Measurements from ENCODE around the gene CTH. TPM values are rescaled to one million over a fixed set of nuclear protein-coding genes. Genes with fewer than 3 reads are reported as not detected.

The CTH gene
- total and polyA plus RNA-seq, 4 donors, result 4.3 to 8.6 (median 5.9) TPM

DNA sequence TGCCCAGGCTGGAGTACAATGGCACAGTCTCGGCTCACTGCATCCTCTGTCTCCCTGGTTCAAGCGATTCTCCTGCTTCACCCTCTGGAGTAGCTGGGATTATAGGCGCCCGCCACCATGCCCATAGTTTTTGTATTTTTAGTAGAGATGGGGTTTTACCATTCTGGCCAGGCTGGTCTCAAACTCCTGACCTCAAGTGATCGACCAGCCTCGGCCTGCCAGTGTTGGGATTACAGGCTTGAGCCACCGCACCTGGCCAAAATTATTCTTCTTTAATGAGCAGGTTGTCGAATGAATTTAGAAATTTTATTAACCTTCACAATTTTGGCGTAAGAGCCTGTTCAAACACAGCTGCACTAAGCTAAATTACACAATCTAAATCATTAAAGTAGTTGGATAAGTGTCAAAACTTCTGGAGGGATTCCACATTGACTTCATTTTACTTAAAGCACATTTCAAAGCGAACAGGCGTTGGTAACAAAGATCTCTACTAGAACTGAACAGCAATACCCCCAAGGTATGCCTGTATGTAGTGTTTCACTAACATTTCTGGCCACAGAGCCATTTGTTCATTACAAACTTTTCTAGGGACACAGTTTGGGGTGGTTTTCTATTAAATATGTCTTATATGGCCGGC lies 5.2 kb upstream of the CTH start:
- TF ChIP-seq, protein P1, sequence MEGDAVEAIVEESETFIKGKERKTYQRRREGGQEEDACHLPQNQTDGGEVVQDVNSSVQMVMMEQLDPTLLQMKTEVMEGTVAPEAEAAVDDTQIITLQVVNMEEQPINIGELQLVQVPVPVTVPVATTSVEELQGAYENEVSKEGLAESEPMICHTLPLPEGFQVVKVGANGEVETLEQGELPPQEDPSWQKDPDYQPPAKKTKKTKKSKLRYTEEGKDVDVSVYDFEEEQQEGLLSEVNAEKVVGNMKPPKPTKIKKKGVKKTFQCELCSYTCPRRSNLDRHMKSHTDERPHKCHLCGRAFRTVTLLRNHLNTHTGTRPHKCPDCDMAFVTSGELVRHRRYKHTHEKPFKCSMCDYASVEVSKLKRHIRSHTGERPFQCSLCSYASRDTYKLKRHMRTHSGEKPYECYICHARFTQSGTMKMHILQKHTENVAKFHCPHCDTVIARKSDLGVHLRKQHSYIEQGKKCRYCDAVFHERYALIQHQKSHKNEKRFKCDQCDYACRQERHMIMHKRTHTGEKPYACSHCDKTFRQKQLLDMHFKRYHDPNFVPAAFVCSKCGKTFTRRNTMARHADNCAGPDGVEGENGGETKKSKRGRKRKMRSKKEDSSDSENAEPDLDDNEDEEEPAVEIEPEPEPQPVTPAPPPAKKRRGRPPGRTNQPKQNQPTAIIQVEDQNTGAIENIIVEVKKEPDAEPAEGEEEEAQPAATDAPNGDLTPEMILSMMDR (IDR thresholded peaks at IDR 0.05; ENCODE audit: control extremely low read depth, extremely low read depth), result no peak
- H3K9ac ChIP-seq (ENCODE audit: insufficient read depth in 1 of 2, low read length in 2 of 2), result no peak overlapping the region
- peaks cover 0 to 14% (median 0%) of the 10 kb centered on the region in 5 donors for H3K4me1 ChIP-seq (ENCODE audit: control insufficient read depth in 5 of 5, insufficient read depth in 5 of 5, low read length in 5 of 5)
- WGBS, 2 donors, result 71 to 84% methylated on average over 12 of the region's 12 CpGs
- H3K36me3 ChIP-seq (ENCODE audit: control insufficient read depth in 4 of 4, insufficient read depth in 4 of 4, low read length in 4 of 4), result peaks cover 0 to 3% (median 0%) of the 10 kb centered on the region in 4 donors
- ATAC-seq (ENCODE audit: insufficient read depth, low FRiP score) (no peak), DNase-seq (peak in 2 of 3 donors; percentile 72 to 77)
- no peak overlapping the region for H3K4me3 ChIP-seq
- no peaks in the 10 kb centered on the region for H3K9me3 ChIP-seq (ENCODE audit: control insufficient read depth in 4 of 4, insufficient read depth in 3 of 4, low read length in 3 of 4)
- no peak overlapping the region for H3K27ac ChIP-seq (ENCODE audit: low read depth in 1 of 2, low read length in 1 of 2)
- no peaks in the 10 kb centered on the region for H3K27me3 ChIP-seq (ENCODE audit: control insufficient read depth in 3 of 3, insufficient read depth in 3 of 3, low read length in 2 of 3)

GRCh38 chr1:70409136-70409535 lies 1.9 kb upstream of the CTH start:
- WGBS, 2 donors, result 98 to 99% methylated on average over 2 of the region's 2 CpGs
- TF ChIP-seq, protein P1 (IDR thresholded peaks at IDR 0.05; ENCODE audit: control extremely low read depth, extremely low read depth), result no peak
- Histone ChIP-seq H3K27me3 (ENCODE audit: control insufficient read depth in 3 of 3, insufficient read depth in 3 of 3, low read length in 2 of 3) (no peaks in the 10 kb centered on the region), H3K9me3 (ENCODE audit: control insufficient read depth in 4 of 4, insufficient read depth in 3 of 4, low read length in 3 of 4) (no peaks in the 10 kb centered on the region), H3K36me3 (ENCODE audit: control insufficient read depth in 4 of 4, insufficient read depth in 4 of 4, low read length in 4 of 4) (peaks cover 0 to 3% (median 0%) of the 10 kb centered on the region in 4 donors), H3K27ac (ENCODE audit: low read depth in 1 of 2, low read length in 1 of 2) (no peak overlapping the region), H3K4me3 (no peak overlapping the region), H3K9ac (ENCODE audit: insufficient read depth in 1 of 2, low read length in 2 of 2) (no peak overlapping the region), H3K4me1 (ENCODE audit: control insufficient read depth in 5 of 5, insufficient read depth in 5 of 5, low read length in 5 of 5) (peaks cover 0 to 23% (median 4%) of the 10 kb centered on the region in 5 donors)
- no peak for ATAC-seq (ENCODE audit: insufficient read depth, low FRiP score)
- no peak for DNase-seq

GRCh38 chr1:70411360-70411844 lies 334 bp downstream of the CTH start:
- WGBS, 2 donors, result 1 to 2% methylated on average over 17 of the region's 17 CpGs
- H3K4me1 ChIP-seq (ENCODE audit: control insufficient read depth in 5 of 5, insufficient read depth in 5 of 5, low read length in 5 of 5), result peaks cover 0 to 14% (median 4%) of the 10 kb centered on the region in 5 donors
- TF ChIP-seq, protein P1 (IDR thresholded peaks at IDR 0.05; ENCODE audit: control extremely low read depth, extremely low read depth), result no peak
- DNase-seq, result no peak
- peaks cover 0 to 3% (median 0%) of the 10 kb centered on the region in 4 donors for H3K36me3 ChIP-seq (ENCODE audit: control insufficient read depth in 4 of 4, insufficient read depth in 4 of 4, low read length in 4 of 4)
- peak; percentile 31 for ATAC-seq (ENCODE audit: insufficient read depth, low FRiP score)
- H3K27ac ChIP-seq (ENCODE audit: low read depth in 1 of 2, low read length in 1 of 2), result peak overlapping the region; percentile 73 to 97
- peak overlapping the region; percentile 91 to 92 for H3K9ac ChIP-seq (ENCODE audit: insufficient read depth in 1 of 2, low read length in 2 of 2)
- peak overlapping the region; percentile 49 for H3K4me3 ChIP-seq
- no peaks in the 10 kb centered on the region for H3K27me3 ChIP-seq (ENCODE audit: control insufficient read depth in 3 of 3, insufficient read depth in 3 of 3, low read length in 2 of 3)
- no peaks in the 10 kb centered on the region for H3K9me3 ChIP-seq (ENCODE audit: control insufficient read depth in 4 of 4, insufficient read depth in 3 of 4, low read length in 3 of 4)

Data from lung (tissue), 12 donors.